ENCODE results near the gene OLFM2. TPM values are rescaled to one million over a fixed set of nuclear protein-coding genes. Genes with fewer than 3 reads are reported as not detected.

OLFM2 gene
- polyA plus RNA-seq, 1 donor from 2014 or later: 68.6 TPM

- no peaks in the 10 kb centered on the region for H3K9me3 ChIP-seq (ENCODE audit: low read length)
- no peaks in the 10 kb centered on the region for H3K36me3 ChIP-seq (ENCODE audit: insufficient read depth, low read length)
- H3K27me3 ChIP-seq (ENCODE audit: insufficient read depth, low read depth, low read length): no peaks in the 10 kb centered on the region
- peaks cover 22% of the 10 kb centered on the region for H3K79me2 ChIP-seq (replicated peaks; ENCODE audit: insufficient read depth, low read length)
- H3F3A ChIP-seq (ENCODE audit: insufficient read depth, low read length, poor library complexity, severe bottlenecking): no peaks in the 10 kb centered on the region
- TF ChIP-seq MXI1 (conservative IDR thresholded peaks at IDR 0.05; ENCODE audit: poor library complexity, severe bottlenecking): no peak
- H3K4me3 ChIP-seq (ENCODE audit: low read length): peak overlapping the region; percentile 97
- H4K20me1 ChIP-seq (ENCODE audit: insufficient read depth): no peaks in the 10 kb centered on the region
- peak overlapping the region; percentile 51 for H3K4me2 ChIP-seq (ENCODE audit: low read length)
- H3K27ac ChIP-seq (ENCODE audit: low read length): peak overlapping the region; percentile 51
- H3K9ac ChIP-seq (ENCODE audit: low read length): peak overlapping the region; percentile 84
- no peaks in the 10 kb centered on the region for H3K9me2 ChIP-seq (ENCODE audit: insufficient read depth, low read length)
- H2AFZ ChIP-seq (ENCODE audit: low read depth, low read length): no peak overlapping the region
Observed at GRCh38 chr19:9835507-9835949, 100.8 kb downstream of the OLFM2 start.

- no peaks in the 10 kb centered on the region for H3K9me2 ChIP-seq (ENCODE audit: insufficient read depth, low read length)
- no peaks in the 10 kb centered on the region for H4K20me1 ChIP-seq (ENCODE audit: insufficient read depth)
- H3K4me3 ChIP-seq (ENCODE audit: low read length): peak within 1 kb of the TSS; percentile 97
- no peaks in the 10 kb centered on the region for H3F3A ChIP-seq (ENCODE audit: insufficient read depth, low read length, poor library complexity, severe bottlenecking)
- H3K4me2 ChIP-seq (ENCODE audit: low read length): peak within 1 kb of the TSS; percentile 51
- peak within 1 kb of the TSS; percentile 84 for H3K9ac ChIP-seq (ENCODE audit: low read length)
- no peaks in the 10 kb centered on the region for H3K36me3 ChIP-seq (ENCODE audit: insufficient read depth, low read length)
- no peaks in the 10 kb centered on the region for H3K27me3 ChIP-seq (ENCODE audit: insufficient read depth, low read depth, low read length)
- TF ChIP-seq POLR2AphosphoS5 (IDR thresholded peaks at IDR 0.05) (peak; percentile 86), TAF1 (IDR thresholded peaks at IDR 0.05; ENCODE audit: low read depth) (peak; percentile 68), RAD21 (conservative IDR thresholded peaks at IDR 0.05) (no peak), REST (IDR thresholded peaks at IDR 0.05; ENCODE audit: borderline replicate concordance) (no peak), EZH2 (IDR thresholded peaks at IDR 0.05; ENCODE audit: borderline replicate concordance, insufficient read depth, low read length, poor library complexity, severe bottlenecking) (no peak), CTCF (IDR thresholded peaks at IDR 0.05; ENCODE audit: poor library complexity, severe bottlenecking) (peak; percentile 91), SMC3 (conservative IDR thresholded peaks at IDR 0.05; ENCODE audit: poor library complexity) (no peak), MXI1 (conservative IDR thresholded peaks at IDR 0.05; ENCODE audit: poor library complexity, severe bottlenecking) (peak; percentile 98), EP300 (conservative IDR thresholded peaks at IDR 0.05; ENCODE audit: poor library complexity, severe bottlenecking) (peak; percentile 35)
- H2AFZ ChIP-seq (ENCODE audit: low read depth, low read length): no peak within 1 kb of the TSS
- no peaks in the 10 kb centered on the region for H3K9me3 ChIP-seq (ENCODE audit: low read length)
- peaks cover 28% of the 10 kb centered on the region for H3K79me2 ChIP-seq (replicated peaks; ENCODE audit: insufficient read depth, low read length)
- peak within 1 kb of the TSS; percentile 66 for H3K27ac ChIP-seq (ENCODE audit: low read length)
Observed at GRCh38 chr19:9834726-9835506, 101.4 kb downstream of the OLFM2 start, which contains the start of gene PIN1. Gene PIN1, plus strand, starts transcription at chr19:9835318. Its CDS starts 27 bp downstream, at chr19:9835345.
